Peyer's patch (tissue), 4 donors: ENCODE data around the gene KCNK4. TPM values are rescaled to one million over a fixed set of nuclear protein-coding genes. Genes with fewer than 3 reads are reported as not detected.

Source experiments
- DNase-seq, 3 donors: peaks; one replicate each; pipeline ENCODE4 v3.0.0-alpha.2; 2017 to 2019
- H3K27ac ChIP-seq, 4 donors: fragments of 200-600 bp; sonication (generic); one replicate each; pipeline ENCODE4 v1.5.1; 2016 to 2019
- H3K27me3 ChIP-seq, 2 donors: fragments of 200-600 bp; sonication (generic); one replicate each; pipeline ENCODE4 v1.5.1; 2019
- H3K36me3 ChIP-seq, 3 donors: fragments of 200-600 bp; sonication (generic); one replicate each; pipeline ENCODE4 v1.5.1; 2016 to 2019
- H3K4me1 ChIP-seq, 4 donors: fragments of 200-600 bp; sonication (generic); one replicate each; pipeline ENCODE4 v1.5.1; 2016 to 2019
- H3K4me3 ChIP-seq, 4 donors: fragments of 200-600 bp; sonication (generic); 1 replicate in 3 of 4; 2 replicates in 1 of 4; pipeline ENCODE4 v1.5.1; 2016 to 2019; ENCODE audit warnings: mild to moderate bottlenecking in 1 of 4
- H3K9me3 ChIP-seq, 4 donors: fragments of 200-600 bp; sonication (generic); one replicate each; pipeline ENCODE4 v1.5.1; 2016 to 2019; ENCODE audit warnings: mild to moderate bottlenecking in 1 of 4
- POLR2A ChIP-seq, 2 donors: fragments of 450-650 bp; IDR thresholded peaks; one replicate each; pipeline ENCODE4 v1.5.1; 2017; ENCODE audit warnings: antibody characterized with exemption in 2 of 2, mild to moderate bottlenecking in 2 of 2, moderate library complexity in 2 of 2
- total RNA-seq, 4 donors: library from RNA; depleted of rRNA; stranded (reverse); fragments of >200 nt; gene quantifications; one replicate each; pipeline ENCODE4 v1.1.0, GENCODE V29; 2016
- TF ChIP-seq, protein P1 (sequence below), 6 experiments: fragments of 450-650 bp in 4 of 6; fragments of 200-600 bp in 2 of 6; sonication (generic) in 1 of 6; IDR thresholded peaks; one replicate each; pipeline ENCODE4 v1.5.1; 2017 to 2019; ENCODE audit warnings: antibody characterized with exemption in 6 of 6, mild to moderate bottlenecking in 3 of 6, moderate library complexity in 1 of 6

The KCNK4 gene
- total RNA-seq, 4 donors from 2014 or later = not detected

GRCh38 chr11:64342869-64343745, 52.0 kb downstream of the KCNK4 start:
- Histone ChIP-seq H3K4me1 (peaks cover 3 to 26% (median 9%) of the 10 kb centered on the region in 4 donors), H3K9me3 (no peaks in the 10 kb centered on the region), H3K36me3 (no peaks in the 10 kb centered on the region), H3K4me3 (peak overlapping the region; percentile 18 to 47 (median 40)), H3K27ac (peak overlapping the region in 3 of 4 donors; percentile 58 to 62 (median 62)), H3K27me3 (no peaks in the 10 kb centered on the region)
- TF ChIP-seq, protein P1, sequence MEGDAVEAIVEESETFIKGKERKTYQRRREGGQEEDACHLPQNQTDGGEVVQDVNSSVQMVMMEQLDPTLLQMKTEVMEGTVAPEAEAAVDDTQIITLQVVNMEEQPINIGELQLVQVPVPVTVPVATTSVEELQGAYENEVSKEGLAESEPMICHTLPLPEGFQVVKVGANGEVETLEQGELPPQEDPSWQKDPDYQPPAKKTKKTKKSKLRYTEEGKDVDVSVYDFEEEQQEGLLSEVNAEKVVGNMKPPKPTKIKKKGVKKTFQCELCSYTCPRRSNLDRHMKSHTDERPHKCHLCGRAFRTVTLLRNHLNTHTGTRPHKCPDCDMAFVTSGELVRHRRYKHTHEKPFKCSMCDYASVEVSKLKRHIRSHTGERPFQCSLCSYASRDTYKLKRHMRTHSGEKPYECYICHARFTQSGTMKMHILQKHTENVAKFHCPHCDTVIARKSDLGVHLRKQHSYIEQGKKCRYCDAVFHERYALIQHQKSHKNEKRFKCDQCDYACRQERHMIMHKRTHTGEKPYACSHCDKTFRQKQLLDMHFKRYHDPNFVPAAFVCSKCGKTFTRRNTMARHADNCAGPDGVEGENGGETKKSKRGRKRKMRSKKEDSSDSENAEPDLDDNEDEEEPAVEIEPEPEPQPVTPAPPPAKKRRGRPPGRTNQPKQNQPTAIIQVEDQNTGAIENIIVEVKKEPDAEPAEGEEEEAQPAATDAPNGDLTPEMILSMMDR (IDR thresholded peaks at IDR 0.05) = no peak
- no peak for TF ChIP-seq POLR2A (IDR thresholded peaks at IDR 0.05)
- peak in 2 of 3 donors; percentile 34 to 44 for DNase-seq

DNA sequence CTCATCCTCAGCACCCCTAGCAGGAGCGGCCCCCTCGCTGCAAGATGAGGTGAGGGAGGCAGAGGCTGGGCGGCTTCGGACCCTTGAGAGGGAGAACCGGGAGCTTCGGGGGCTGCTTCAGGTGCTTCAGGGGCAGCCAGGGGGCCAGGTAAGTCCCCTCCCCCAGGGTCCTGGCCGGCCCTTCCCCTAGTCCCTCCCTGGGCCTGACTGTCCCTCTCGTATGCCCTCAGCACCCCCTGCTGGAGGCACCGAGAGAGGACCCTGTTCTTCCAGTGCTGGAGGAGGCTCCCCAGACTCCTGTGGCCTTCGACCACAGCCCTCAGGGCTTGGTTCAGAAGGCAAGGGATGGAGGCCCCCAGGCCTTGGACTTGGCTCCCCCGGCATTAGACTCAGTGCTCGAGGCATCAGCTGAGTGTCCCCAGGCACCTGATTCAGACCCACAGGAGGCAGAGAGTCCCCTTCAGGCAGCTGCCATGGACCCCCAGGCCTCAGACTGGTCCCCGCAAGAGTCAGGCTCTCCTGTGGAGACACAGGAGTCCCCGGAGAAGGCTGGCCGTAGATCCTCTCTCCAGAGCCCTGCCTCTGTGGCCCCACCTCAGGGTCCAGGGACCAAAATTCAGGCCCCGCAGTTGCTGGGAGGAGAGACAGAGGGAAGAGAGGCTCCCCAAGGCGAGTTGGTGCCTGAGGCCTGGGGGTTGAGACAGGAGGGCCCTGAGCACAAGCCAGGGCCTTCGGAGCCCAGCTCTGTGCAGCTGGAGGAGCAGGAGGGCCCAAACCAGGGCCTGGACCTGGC, 52.9 kb downstream of the KCNK4 start:
- no peaks in the 10 kb centered on the region for H3K27me3 ChIP-seq
- H3K27ac ChIP-seq = no peak overlapping the region
- H3K4me1 ChIP-seq = peaks cover 3 to 26% (median 9%) of the 10 kb centered on the region in 4 donors
- no peak for TF ChIP-seq POLR2A (IDR thresholded peaks at IDR 0.05)
- TF ChIP-seq, protein P1 (IDR thresholded peaks at IDR 0.05) = peak in 4 of 6 experiments; percentile 6 to 50 (median 34)
- peak in 1 of 3 donors; percentile 57 for DNase-seq
- H3K4me3 ChIP-seq = no peak overlapping the region
- no peaks in the 10 kb centered on the region for H3K36me3 ChIP-seq
- no peaks in the 10 kb centered on the region for H3K9me3 ChIP-seq

DNA sequence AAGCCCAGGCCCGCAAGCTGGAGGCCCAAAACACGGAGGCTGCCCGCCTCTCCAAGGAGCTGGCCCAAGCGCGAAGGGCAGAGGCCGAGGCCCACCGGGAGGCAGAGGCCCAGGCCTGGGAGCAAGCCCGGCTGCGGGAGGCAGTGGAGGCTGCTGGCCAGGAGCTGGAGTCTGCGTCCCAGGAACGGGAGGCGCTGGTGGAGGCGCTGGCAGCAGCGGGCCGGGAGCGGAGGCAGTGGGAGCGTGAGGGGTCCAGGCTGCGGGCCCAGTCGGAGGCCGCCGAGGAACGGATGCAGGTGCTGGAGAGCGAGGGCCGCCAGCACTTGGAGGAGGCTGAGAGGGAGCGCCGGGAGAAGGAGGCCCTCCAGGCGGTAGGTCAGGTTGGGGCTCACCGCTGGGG, 53.7 kb downstream of the KCNK4 start:
- no peak overlapping the region for H3K4me3 ChIP-seq
- TF ChIP-seq POLR2A (IDR thresholded peaks at IDR 0.05) = no peak
- TF ChIP-seq, protein P1 (IDR thresholded peaks at IDR 0.05) = no peak
- peaks cover 3 to 22% (median 9%) of the 10 kb centered on the region in 4 donors for H3K4me1 ChIP-seq
- H3K27ac ChIP-seq = no peak overlapping the region
- no peaks in the 10 kb centered on the region for H3K36me3 ChIP-seq
- DNase-seq = peak in 1 of 3 donors; percentile 46
- H3K9me3 ChIP-seq = no peaks in the 10 kb centered on the region
- H3K27me3 ChIP-seq = no peaks in the 10 kb centered on the region

DNA sequence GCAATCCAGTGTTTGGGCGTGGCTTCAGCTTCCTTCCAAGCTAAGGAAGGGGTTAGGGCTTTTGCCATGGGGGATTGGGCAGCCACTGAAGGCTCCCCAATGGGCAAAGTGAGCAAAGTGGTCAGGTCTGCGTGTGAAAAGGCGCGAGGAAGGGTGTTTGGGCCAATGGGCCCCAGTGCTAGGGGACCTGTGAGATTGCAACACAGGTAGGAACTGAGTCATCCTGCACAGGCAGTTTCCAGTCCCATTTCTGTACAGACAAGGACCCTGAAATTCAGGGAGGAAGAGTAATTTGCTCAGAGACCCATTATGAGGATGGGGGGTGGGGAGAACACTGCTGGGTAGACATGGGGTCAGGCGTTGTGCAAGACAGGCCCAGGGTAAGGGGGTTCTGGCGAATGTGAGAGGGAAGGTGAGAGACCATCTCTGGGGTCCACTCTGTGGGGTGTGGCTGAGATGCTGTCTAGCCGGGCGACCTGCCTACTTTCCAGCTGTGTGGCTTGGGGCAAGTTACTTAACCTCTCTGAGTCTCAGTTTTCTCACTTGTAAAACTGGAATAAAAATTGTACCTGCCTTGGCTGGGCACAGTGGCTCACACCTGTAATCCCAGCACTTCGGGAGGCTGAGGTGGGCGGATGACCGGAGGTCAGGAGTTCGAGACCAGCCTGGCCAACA, 56.2 kb downstream of the KCNK4 start:
- Histone ChIP-seq H3K27ac (no peak overlapping the region), H3K4me3 (no peak overlapping the region), H3K4me1 (peaks cover 0 to 6% (median 1%) of the 10 kb centered on the region in 4 donors), H3K27me3 (no peaks in the 10 kb centered on the region), H3K9me3 (no peaks in the 10 kb centered on the region), H3K36me3 (no peaks in the 10 kb centered on the region)
- TF ChIP-seq, protein P1 (IDR thresholded peaks at IDR 0.05) = no peak
- no peak for TF ChIP-seq POLR2A (IDR thresholded peaks at IDR 0.05)
- DNase-seq = no peak

GRCh38 chr11:64348383-64349024, 57.4 kb downstream of the KCNK4 start:
- DNase-seq = peak in 1 of 3 donors; percentile 49
- Histone ChIP-seq H3K36me3 (no peaks in the 10 kb centered on the region), H3K4me3 (no peak overlapping the region), H3K27me3 (no peaks in the 10 kb centered on the region), H3K4me1 (no peaks in the 10 kb centered on the region), H3K27ac (no peak overlapping the region), H3K9me3 (no peaks in the 10 kb centered on the region)
- no peak for TF ChIP-seq POLR2A (IDR thresholded peaks at IDR 0.05)
- TF ChIP-seq, protein P1 (IDR thresholded peaks at IDR 0.05) = no peak
